ENCODE measurements around the gene TMF1.

TMF1 gene

DNA sequence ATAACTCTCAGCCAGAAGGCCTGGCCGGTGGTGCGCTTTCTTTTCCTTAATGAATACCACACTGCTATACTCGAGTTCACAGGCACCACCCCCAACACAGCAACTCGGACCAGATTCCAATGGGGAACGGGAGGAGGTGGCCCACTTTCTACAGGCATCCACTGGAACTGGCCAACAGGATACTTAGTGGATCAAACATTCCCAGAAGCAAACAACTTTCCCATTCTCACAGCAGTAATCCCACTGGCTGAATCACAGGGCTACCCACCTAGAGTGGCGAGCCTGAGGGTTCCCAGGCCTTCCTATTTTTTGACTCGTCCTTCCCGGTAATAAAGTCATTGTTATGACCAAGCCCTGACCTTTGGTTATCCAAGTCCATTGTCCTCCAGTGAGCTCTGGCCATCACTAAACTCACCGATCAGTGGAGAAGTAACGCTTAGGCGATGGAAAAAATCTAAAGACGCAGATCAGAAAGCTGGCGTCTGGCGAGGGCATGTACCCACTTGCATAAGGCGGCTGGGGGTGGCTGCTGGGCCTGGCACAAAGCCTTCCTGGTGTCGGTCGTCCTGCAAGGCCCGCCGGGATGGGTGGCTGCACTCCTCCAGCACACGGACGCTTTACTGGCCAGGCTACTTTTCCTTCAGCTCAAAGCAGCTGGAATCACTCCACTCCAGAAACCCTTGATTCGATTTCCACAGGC is 39.9 kb downstream of the TMF1 start:
- DNase-seq (ENCODE audit: low spot score) = no peak

DNA sequence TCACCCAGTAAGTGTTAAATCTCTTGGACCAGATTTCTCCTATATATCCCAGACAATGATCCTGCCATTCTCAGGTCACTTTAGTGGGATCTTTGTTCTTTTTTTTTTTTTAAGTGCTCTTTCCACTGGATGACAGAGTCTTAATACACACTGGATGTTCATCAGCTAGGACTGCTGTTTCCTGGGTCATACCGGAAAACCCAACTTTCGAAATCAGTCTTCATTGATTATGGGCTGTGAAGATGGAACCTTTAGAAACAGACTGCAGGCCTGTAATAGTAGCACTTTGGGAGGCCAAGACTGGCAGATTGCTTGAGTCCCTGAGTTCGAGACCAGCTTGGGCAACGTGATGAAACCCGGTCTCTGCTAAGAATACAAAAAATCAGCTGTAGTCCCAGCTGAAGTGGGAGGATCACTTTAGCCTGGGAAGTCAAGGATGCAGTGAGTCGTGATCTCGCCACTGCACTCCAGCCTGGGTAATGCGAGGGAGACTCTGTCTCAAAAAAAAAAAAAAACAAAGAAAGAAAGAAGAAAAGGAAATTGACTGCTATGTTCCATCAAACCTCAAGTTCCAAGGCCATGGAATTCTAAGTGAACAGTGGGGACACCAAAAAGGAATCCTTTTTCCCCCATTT is 40.9 kb downstream of the TMF1 start:
- no peak for DNase-seq (ENCODE audit: low spot score)

DNA sequence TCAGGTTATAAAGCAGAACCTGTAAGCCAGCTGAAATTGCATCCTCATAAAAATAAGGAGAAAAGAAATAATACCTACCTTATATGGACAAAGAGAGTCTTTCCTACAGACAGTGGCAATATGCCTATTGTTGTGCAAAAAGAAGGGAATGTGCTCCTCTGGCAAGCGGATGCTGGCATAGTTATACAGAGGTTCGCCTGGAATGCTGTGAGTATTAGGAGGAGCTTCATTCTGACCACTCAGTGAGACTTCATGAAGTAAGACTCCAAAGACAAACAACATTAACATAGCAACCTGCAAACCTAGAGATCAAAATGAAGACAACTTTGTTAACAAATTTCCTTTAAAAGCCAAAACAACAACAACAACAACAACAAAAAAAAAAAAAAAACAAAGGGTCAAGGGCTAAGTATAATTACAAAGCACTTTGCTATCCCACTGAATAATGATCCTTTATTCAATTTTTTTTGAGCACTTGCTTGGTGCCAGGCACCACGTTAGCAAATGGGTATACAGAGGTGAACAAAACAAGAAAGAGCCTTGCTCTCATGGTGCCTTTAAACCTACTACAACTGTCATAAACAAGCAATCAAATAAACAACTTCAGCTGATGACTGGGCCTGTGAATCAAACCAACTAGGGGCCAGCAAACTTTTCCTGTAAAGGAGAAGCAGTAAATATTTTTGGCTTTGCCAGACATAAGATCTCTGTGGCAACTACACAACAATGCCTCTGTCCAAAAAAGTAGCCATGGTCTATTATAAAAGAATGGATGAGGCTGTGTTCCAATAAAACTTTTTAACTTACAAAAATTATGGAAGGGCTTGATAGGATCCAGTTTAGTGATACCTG is 42.3 kb downstream of the TMF1 start:
- no peak for DNase-seq (ENCODE audit: low spot score)

DNA sequence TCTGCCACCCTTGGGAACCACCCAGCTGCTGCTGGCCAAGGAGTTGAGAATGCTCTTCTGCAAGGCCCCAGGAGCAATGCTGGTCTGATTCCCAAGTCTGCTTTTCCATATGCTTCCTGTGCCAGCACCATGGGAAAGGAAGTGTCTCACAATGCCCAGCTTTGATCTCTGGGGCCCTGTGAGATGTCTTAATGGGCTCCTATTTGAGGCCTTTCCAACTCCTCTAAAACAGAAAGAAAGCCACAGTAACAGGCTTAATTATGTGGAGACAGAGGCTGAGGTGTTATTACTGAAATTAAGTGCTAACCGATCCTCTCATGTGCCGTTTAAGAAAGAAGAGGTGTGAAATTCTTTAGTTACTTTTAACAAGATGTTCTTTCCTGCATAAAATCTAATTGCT is 43.2 kb downstream of the TMF1 start:
- no peak for DNase-seq (ENCODE audit: low spot score)

DNA sequence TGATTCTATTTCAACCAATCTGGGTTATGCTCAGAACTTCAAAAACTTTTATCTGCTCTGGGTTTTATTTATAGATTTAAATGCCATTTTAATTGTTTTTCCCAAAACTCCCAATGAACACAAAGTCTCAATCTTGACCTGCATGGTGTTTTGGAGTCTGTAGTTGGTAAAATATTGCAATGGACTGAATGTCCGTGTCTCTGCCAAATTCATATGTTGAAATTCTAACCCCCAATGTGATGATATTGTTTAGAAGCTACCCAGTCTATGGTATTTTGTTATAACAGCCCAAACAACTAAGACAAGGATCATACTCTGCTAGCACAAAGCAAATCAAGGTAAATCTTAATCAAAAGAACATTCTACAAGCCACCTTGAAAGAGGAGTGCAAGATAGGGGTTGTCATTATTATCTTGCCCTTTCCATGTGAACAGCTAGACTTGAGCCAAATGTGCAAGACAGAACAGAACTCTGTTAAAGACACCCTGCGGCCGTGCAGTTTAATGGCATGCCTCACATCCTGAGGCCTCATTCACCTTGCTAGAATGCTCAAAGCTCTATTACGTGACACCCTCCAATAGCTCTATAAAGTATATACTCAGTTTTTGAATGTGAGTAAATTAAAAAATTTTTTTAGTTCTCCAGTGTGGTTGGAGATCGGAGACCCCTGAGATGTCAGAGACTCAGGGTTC is 46.2 kb downstream of the TMF1 start:
- DNase-seq (ENCODE audit: low spot score) = no peak

DNA sequence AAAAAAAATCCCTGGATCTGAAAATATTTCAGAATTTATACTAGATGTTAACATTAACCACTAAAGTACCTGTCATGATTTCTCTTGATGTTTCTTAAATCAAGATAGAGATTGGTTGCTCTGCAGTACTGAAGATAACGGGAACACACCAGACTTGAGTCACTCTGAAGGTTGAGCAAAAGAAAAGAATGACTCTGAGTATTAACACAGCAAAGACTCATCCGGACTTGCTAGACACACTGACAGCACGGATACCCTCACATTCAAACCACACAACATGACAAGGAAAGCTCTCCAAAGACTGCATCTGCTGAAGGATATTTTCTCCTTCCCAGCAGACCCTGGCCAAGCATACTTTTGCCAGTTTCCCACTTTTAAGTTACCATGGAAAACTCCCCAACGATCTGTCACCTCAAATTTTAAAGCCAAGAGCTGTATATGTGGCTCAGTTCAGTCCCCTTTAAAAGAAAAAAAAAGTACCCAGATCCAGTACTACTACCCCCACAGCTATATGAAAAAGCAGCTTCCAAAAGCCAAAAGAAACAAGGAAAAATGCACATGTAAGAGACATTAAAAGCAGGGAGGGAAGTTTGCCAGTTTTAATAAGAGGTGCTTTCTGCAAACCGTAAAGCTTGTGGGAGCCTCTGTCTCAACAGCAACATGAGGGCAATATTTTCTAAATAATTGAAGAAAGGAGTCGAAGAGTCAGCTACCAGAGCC is 46.9 kb downstream of the TMF1 start:
- DNase-seq (ENCODE audit: low spot score) = no peak

DNA sequence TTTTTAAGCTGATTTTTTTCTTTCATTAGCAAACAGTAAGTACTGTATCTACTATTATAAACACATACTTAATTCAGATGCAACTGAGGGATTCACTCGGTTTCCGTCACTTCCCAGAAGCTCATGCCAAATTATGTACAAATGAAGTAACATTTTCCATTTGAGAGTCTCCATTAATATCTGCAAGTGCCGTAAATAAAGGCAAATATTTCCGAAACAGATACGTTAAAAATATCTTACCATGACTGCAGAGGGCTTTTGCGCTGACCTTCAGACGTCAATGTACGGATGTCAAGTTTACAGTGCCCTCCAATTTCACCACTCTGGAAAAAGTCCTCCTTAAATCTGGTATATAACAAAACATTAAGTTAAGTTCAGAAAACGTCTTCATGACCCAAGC is 48.0 kb downstream of the TMF1 start:
- no peak for DNase-seq (ENCODE audit: low spot score)

DNA sequence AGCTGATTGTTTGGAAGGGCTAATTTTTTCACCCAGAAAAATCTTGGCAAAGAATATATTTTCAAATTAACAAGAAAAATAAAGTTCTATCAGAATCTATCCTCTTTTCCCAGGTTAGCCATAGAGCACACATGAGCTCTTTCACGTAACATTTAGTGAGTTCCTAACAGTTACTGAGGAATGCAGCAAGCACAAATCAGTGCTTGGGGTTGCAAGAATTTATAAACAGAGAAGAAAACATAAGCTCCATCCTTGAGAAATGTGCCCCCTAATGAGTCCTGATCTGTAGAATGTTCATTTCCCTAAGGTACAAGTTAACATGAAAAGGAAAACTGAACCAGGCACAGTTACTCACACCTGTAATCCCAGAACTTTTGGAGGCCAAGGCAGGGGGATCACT is 52.5 kb downstream of the TMF1 start:
- no peak for DNase-seq (ENCODE audit: low spot score)

DNA sequence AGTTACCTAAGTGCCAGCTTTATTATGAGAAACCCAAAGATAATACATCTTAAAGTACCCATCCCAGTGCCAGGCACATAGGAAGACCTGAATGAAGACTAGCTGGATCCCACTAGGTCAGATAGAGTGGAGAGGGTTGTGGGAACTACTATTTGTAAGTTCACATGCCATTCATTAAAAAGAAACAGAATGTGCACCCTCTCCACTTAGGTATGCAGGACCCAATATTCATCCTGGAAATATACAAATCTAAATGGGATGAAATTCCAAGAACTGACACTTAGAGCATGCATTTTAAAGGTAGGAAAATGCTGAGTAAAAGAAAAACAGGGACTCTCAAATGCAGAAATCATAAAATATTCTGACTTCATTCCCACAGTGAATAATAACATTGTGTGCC is 53.0 kb downstream of the TMF1 start:
- no peak for DNase-seq (ENCODE audit: low spot score)

DNA sequence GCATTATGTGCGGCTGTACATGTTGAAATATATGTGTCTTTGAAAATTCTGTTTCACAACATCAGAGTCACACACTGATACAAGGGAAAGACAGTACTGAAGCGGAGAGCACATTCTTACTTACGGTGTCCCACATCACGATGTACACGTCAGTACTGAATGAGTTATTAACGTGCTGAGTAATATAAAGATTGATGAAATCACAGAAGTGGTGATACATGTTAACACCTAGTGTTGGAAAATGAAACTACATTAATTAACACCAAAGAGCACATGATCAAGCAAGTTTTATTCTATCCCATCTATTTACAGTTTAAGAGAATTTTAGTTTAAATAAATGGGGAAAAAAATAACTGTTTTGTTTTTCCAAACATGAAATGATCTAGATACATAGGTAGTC is 54.2 kb downstream of the TMF1 start:
- DNase-seq (ENCODE audit: low spot score) = no peak

DNA sequence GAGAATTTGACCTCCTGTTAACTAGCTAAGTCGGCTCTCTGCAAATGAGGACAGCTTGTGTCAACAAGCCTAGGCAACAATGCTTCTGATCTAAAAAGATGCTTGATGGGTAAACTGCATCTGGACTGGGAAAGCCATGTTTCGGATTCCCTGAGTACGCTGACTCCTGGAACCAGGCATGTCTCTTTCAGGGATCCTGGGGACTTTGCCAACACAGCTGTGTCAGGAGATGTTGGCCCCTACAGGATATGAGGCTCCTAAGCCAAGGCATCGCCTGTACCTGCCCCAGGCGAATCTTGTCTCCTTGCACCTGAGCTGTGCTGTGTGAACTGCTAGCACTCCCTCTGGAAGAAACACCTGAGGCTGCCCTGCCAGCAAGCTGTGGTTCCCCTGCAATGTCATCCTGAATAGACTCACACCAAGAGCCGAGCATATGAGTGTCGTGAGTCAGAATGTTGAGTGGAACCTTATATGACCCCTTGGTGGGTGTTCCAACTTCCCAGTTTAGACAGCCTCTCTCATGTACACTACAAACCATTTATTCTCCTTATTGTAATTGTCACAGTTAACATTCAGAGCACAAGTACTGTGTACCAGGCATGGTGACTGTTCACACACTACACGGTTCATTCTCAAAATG is 55.7 kb downstream of the TMF1 start:
- no peak for DNase-seq (ENCODE audit: low spot score)

DNA sequence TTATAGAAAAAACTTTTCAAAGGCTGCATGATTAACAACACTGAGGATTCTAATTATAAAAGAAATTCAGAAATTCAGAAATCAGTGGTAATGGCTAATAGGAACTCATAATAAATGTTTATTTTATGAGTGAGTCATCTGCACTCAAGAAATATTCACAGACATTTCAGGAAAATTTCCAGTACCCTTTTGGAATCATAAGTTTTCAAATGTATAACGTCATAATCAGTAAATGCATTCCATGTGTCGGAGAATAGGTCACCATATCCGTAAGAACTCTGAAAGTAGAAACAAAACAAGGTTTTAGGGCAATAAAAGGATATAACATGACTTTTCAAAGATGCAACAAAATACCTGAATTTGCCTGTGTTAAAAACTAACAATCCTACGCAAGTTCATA is 63.4 kb downstream of the TMF1 start:
- no peak for DNase-seq (ENCODE audit: low spot score)

DNA sequence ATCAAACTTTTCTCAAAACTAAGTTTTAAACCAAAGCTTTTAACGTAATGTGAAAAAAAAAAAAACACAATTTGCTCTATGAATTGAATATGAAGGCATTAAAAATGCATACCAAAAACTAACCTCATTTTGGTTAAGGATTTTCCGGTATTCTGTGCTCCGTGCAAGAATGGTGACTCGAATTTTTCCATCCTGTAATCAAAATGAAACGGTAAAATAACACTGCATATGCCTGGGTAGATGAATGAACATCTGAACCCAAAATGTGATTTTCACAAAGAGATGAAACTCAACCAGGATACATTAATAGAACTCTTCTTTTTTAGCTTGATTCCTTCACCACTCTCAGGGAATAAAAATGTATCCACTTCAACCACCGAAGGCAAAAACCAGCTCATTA is 64.8 kb downstream of the TMF1 start:
- no peak for DNase-seq (ENCODE audit: low spot score)

DNA sequence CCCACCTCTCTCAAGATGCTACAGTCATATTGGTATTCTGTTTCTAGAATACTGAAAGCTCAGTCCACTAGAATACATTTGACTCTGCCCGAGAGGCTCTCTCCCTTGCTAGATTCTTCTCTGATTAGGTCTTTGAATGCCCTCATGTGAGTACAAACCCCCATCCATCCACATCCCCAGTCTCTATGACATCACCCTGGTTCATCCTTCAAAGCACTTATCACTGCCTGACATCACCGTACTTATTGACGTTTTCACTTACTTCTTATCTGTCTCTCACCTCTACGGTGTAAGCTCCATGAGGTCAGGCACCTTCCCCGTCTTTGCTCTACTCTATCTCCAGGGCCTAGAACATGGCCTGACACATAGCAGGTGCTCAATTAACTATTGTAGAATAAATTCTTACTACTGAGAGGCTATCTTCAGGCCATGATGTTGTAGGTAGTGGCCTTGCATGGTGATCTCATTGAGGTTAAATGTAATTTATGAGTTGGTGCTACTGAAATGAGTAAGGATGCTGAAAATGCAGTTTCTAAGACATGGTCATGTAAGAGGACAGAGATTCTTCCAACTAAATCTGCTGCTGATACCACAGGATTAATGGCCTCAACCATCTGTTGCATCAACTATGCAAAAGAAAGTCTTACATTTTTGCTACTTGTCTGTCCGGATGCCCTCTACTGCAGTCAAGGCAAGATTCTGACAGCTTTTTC is 65.5 kb downstream of the TMF1 start:
- no peak for DNase-seq (ENCODE audit: low spot score)

DNA sequence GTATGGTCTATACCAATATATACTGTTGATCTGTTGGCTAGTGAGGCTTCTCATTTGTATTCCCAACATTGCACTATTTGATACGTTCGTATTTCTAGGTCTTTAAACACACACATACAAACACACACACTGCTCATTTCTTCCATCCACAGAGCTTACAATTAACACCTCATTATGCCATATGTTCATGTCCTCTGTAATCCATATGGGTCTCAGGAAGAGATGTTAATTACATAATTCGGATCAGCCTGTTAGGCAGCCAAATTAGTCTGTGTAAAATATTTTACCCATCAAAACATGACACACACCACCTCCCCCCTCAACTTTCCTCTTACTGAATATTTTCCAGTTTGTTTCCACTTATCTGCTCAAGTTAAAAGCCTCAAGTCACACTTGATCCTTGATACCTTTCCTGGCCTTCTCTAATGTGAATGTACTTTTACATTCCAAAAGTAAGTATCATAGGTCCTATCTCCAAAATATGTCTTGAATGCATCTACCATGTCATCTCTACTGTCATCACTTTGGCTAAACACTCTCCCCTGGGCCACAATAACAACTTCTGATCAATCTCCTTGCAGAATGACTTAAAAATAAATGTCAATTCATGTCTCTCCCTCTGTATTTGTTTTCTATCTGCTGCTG is 66.9 kb downstream of the TMF1 start:
- no peak for DNase-seq (ENCODE audit: low spot score)

DNA sequence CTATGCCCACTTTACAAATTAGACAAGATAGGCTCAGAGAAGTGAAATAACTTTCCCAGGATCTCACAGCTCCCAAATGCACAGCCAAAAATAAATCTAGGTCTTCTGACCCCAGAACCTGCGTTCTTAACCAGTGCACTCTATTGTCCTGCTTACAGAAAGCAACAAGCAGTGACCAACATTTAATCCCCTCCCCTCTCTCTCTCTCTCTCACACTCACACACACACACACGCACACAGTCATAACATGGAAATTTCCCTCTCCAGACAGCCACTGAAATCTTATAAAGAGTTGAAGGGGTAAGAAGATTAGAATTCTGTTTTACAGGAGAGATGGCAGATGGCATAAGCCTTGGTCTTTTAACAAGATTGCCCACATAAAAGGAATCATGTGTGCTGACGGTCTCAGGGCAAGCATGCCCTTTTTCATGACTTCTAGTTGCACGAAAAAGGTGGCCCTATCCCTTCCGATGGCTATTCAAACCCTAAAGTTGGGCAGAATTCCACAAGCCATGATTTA is 68.1 kb downstream of the TMF1 start:
- DNase-seq (ENCODE audit: low spot score) = no peak

DNA sequence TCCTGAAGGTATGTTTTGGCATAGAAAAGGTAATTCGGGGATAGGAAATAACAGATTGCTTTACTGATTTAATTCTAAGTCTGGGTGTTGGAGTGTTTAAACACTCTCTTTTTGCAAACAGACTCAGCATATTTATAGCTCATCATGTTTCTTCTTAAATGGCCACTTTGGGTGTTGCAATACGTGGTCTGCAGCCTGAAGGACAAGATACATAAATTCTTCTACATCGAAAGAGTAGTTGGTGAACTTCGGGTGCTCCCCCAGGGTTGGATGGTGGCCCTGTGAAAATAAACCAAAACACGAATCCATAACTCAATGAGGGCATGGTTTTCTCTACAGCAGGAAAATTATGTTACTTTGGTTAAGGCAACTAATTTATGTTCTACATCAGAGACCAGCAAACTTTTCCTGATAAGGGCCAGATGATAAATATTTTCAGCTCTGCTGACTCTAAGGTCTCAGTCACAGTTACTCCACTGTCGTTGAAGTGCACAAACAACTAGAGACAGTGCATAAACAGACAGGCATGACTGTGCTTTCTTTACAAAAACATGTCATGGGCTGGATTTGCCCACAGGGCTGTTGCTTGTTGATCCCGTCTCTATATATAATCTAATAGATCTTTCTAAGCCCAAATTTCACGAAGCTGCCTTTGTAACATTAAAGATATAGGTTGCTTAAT is 74.5 kb downstream of the TMF1 start:
- no peak for DNase-seq (ENCODE audit: low spot score)

DNA sequence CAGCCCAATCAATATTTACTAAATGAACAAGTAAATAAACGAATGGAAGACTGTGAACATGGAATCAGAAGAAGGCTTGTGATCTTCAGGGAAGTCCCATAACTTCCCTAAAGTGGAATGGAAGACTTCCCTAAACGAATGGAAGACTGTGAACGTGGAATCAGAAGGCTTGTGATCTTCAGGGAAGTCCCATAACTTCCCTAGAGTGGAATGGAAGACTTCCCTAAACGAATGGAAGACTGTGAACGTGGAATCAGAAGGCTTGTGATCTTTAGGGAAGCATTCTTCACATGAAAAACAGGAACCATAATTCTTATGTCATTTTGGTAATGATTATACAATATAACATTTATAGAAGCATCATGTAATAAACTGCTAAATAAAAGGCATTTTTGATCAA is 77.4 kb downstream of the TMF1 start:
- DNase-seq (ENCODE audit: low spot score) = no peak

DNA sequence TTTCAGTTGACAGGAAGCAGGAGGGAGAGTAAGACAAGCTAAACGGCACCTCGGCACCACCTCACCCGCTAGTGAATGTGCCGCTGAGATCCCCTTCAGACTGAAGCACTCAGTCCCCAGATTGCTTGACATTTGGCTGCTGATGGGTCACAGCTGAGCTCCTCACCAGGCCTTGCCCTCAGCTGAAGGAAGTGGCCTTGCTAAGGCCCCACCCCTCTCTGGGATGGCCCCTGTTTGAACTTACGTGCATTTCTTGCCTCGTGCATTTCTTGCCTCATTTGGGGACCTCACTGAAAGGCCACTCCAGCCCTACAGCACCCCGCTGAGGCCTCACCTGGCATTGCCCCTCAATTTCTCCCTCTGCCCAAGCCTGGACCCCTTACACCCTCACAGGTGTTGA is 78.5 kb downstream of the TMF1 start:
- DNase-seq (ENCODE audit: low spot score) = no peak
